ENCODE results near the gene PIPOX.

- no peak for TF ChIP-seq ZNF550 (CRISPR knock-in tag; IDR thresholded peaks at IDR 0.05; ENCODE audit: borderline replicate concordance)
- no peak for TF ChIP-seq NR2F1 (CRISPR knock-in tag; IDR thresholded peaks at IDR 0.05)
- no peak for TF ChIP-seq FOXA1 (IDR thresholded peaks at IDR 0.05)
- TF ChIP-seq FOXA1 (CRISPR knock-in tag; IDR thresholded peaks at IDR 0.05) = no peak
- no peak for TF ChIP-seq RBAK (CRISPR knock-in tag; IDR thresholded peaks at IDR 0.05)
- TF ChIP-seq, protein P1, sequence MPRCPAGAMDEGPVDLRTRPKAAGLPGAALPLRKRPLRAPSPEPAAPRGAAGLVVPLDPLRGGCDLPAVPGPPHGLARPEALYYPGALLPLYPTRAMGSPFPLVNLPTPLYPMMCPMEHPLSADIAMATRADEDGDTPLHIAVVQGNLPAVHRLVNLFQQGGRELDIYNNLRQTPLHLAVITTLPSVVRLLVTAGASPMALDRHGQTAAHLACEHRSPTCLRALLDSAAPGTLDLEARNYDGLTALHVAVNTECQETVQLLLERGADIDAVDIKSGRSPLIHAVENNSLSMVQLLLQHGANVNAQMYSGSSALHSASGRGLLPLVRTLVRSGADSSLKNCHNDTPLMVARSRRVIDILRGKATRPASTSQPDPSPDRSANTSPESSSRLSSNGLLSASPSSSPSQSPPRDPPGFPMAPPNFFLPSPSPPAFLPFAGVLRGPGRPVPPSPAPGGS (CRISPR knock-in tag; IDR thresholded peaks at IDR 0.05) = no peak
- TF ChIP-seq NFRKB (IDR thresholded peaks at IDR 0.05) = no peak
Observed at GRCh38 chr17:29076722-29077121, 33.8 kb downstream of the PIPOX start.
